Right lobe of liver (tissue), 6 donors: ENCODE results near the gene SYVN1. TPM values are rescaled to one million over a fixed set of nuclear protein-coding genes. Genes with fewer than 3 reads are reported as not detected.

Experiments
- ATAC-seq, 4 donors: fragments of 200-7000 bp; cut with Tn5 transposase; one replicate each; pipeline ENCODE4 v1.9.1; 2020; ENCODE audit warnings: mild to moderate bottlenecking in 4 of 4, moderate library complexity in 4 of 4
- DNase-seq, 3 donors: peaks; one replicate each; pipeline ENCODE4 v3.0.0-alpha.2; 2020
- H3K27ac ChIP-seq, 3 donors: fragments of 200-600 bp; one replicate each; pipeline ENCODE4 v1.8.0; 2022
- H3K27me3 ChIP-seq, 2 donors: fragments of 200-600 bp; one replicate each; pipeline ENCODE4 v1.8.0; 2022
- H3K36me3 ChIP-seq, 4 donors: fragments of 200-600 bp; sonication (generic) in 1 of 4; one replicate each; pipeline versions ENCODE4 v1.5.1 to v1.8.0; 2017 to 2022; ENCODE audit warnings: control low read depth in 1 of 4
- H3K4me1 ChIP-seq, 4 donors: fragments of 200-600 bp; sonication (generic) in 1 of 4; one replicate each; pipeline versions ENCODE4 v1.5.1 to v1.8.0; 2017 to 2022; ENCODE audit warnings: control low read depth in 1 of 4
- H3K4me3 ChIP-seq, 3 donors: fragments of 200-600 bp; one replicate each; pipeline ENCODE4 v1.8.0; 2022
- H3K9me3 ChIP-seq, 4 donors: fragments of 200-600 bp; sonication (generic) in 1 of 4; one replicate each; pipeline versions ENCODE4 v1.5.1 to v1.8.0; 2017 to 2022; ENCODE audit warnings: control low read depth in 1 of 4
- POLR2A ChIP-seq: fragments of 450-650 bp; IDR thresholded peaks from one replicate; pipeline ENCODE4 v1.6.1; 2017; ENCODE audit warnings: antibody characterized with exemption, mild to moderate bottlenecking
- WGBS: methylation state at CpG from one replicate; pipeline ENCODE4 v1.1.6; 2018; ENCODE audit warnings: low coverage, low lambda C conversion rate; ENCODE audit not compliant: insufficient coverage; ENCODE audit errors: missing lambda C conversion rate; 5-methylcytosine and 5-hydroxymethylcytosine counted together
- intact Hi-C, 2 donors: fragments of 100-400 bp; cut with DNase I; formaldehyde crosslinking; loops; one replicate each; pipeline versions ENCODE4 v1.11.2 to v1.14.1; 2022
- microRNA-seq, 2 donors: library from miRNA; unstranded; fragments of <30 nt; microRNA quantifications; one replicate each; pipeline ENCODE4, GENCODE V29; 2019 to 2020
- small RNA-seq, 2 experiments: library from RNA; depleted of rRNA; stranded (forward); fragments of <200 nt; gene quantifications; one replicate each; pipeline ENCODE3, GENCODE V24; 2016
- total RNA-seq, 6 experiments: library from RNA; depleted of rRNA in 2 of 6; stranded (reverse); fragments of >200 nt in 2 of 6; fragmentation: NEBNext Ultra II Directional in 3 of 6; extraction: Animal tissue kit (Norgen Biotek cat#: 25700) in 3 of 6; gene quantifications; one replicate each; pipeline versions ENCODE4 v1.1.0 to v1.2.4, GENCODE V29; 2016 to 2023
- TF ChIP-seq, protein P1 (sequence below), 4 donors: fragments of 200-600 bp in 3 of 4; fragments of 450-650 bp in 1 of 4; IDR thresholded peaks; one replicate each; pipeline versions ENCODE4 v1.5.1 to v1.8.0; 2016 to 2022; ENCODE audit warnings: antibody characterized with exemption in 4 of 4, mild to moderate bottlenecking in 2 of 4
- donor health status: DM: no; HTN: yes; CAD: no.
- donor health status: DM: no; HTN: no; CAD: no.
- donor health status: DM: no; HTN: no; CAD: no.
- donor health status: DM: no; HTN: yes; CAD: no.
- donor health status: DM: no; HTN: yes; CAD: no.

Gene SYVN1
- total RNA-seq, 6 experiments from 2014 or later = 73.0 to 120 (median 109) TPM

GRCh38 chr11:65078786-65079342 lies 55.5 kb downstream of the SYVN1 start:
- H3K9me3 ChIP-seq = no peaks in the 10 kb centered on the region
- TF ChIP-seq POLR2A = no peak
- TF ChIP-seq, protein P1, sequence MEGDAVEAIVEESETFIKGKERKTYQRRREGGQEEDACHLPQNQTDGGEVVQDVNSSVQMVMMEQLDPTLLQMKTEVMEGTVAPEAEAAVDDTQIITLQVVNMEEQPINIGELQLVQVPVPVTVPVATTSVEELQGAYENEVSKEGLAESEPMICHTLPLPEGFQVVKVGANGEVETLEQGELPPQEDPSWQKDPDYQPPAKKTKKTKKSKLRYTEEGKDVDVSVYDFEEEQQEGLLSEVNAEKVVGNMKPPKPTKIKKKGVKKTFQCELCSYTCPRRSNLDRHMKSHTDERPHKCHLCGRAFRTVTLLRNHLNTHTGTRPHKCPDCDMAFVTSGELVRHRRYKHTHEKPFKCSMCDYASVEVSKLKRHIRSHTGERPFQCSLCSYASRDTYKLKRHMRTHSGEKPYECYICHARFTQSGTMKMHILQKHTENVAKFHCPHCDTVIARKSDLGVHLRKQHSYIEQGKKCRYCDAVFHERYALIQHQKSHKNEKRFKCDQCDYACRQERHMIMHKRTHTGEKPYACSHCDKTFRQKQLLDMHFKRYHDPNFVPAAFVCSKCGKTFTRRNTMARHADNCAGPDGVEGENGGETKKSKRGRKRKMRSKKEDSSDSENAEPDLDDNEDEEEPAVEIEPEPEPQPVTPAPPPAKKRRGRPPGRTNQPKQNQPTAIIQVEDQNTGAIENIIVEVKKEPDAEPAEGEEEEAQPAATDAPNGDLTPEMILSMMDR (IDR thresholded peaks at IDR 0.05) = no peak
- 100% methylated on average over 2 of the region's 9 CpGs for WGBS
- H3K4me1 ChIP-seq = peaks cover 0 to 6% (median 0%) of the 10 kb centered on the region in 4 donors
- ATAC-seq (no peak), DNase-seq (no peak)
- H3K27ac ChIP-seq = no peak overlapping the region
- no peak overlapping the region for H3K4me3 ChIP-seq
- no peaks in the 10 kb centered on the region for H3K27me3 ChIP-seq
- H3K36me3 ChIP-seq = no peaks in the 10 kb centered on the region
- intact Hi-C loops = no loop called here

DNA sequence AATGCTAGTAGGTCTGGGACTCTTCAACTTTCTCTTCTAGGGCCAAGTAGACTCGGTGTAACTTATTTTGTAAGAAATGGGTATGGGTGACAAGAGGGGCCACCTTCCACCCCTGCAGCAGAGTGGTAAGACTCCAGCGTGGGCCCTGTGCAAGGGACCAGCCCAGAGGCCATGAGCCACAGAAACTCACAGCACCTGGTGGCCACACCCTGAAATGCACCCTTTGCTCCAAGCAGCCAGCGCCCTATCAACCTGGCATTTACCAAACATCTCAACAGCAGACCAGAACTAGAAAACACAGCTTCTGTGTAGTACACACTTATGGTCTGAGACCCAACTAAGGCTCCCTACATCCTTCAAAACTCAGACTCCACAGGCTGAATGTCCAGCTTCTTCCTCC lies 56.2 kb downstream of the SYVN1 start:
- DNase-seq (peak in 2 of 3 donors; percentile 58 to 70), ATAC-seq (peak; percentile 86 to 95 (median 92))
- Histone ChIP-seq H3K27ac (no peak overlapping the region), H3K36me3 (no peaks in the 10 kb centered on the region), H3K4me3 (no peak overlapping the region), H3K4me1 (no peaks in the 10 kb centered on the region), H3K27me3 (no peaks in the 10 kb centered on the region), H3K9me3 (no peaks in the 10 kb centered on the region)
- intact Hi-C loops = no loop called here
- TF ChIP-seq POLR2A = no peak
- TF ChIP-seq, protein P1 (IDR thresholded peaks at IDR 0.05) = peak; percentile 62 to 69 (median 66)
- no CpG with 5 or more reads among the region's 3 CpGs for WGBS

DNA sequence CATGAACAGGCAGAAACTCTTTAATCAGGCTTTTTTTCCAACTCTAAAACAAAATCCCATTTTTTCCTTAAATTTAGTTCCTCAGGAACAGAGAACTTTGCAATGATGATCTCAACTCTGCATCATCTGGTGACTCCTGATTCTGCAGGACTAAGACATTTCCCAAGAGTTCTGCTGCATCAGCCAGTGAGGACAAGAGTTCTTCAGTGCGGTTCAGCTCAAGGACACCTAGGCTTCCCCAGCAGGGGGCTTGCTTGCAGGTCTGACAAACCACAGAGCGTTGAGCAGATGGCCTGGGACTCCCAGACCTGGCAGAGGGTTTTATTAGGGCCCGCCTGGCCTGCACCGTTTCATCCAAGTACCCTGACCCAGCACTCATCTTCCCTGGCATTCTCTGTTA lies 56.9 kb downstream of the SYVN1 start:
- Histone ChIP-seq H3K9me3 (no peaks in the 10 kb centered on the region), H3K36me3 (no peaks in the 10 kb centered on the region), H3K27ac (no peak overlapping the region), H3K4me3 (no peak overlapping the region), H3K27me3 (no peaks in the 10 kb centered on the region), H3K4me1 (no peaks in the 10 kb centered on the region)
- intact Hi-C loops = no loop called here
- 40% methylated on average over 1 of the region's 4 CpGs for WGBS
- no peak for DNase-seq
- no peak for ATAC-seq
- TF ChIP-seq, protein P1 (IDR thresholded peaks at IDR 0.05) = no peak
- no peak for TF ChIP-seq POLR2A

Small RNA genes within 50 kb of the gene (microRNA-seq; reads per million reads assigned to microRNA genes)
- gene MIR6751 = 0 to 0.58 reads per million in 2 donors

Small RNA genes within 50 kb of the gene (small RNA-seq; reads per million reads assigned to genes)
- 0 reads per million in 2 experiments for gene HIGD1AP10
- 0 reads per million in 2 experiments for gene PDCL2P2
- 0.39 reads per million in 2 experiments for gene RNU2-23P

Other genes starting within 250 kb of the SYVN1 start
- 10 to 100 TPM; 26.4 to 42.9 (median 32.2) TPM for gene ATG2A, start 217.3 kb downstream of the SYVN1 start, total RNA-seq
- 10 to 100 TPM in 1 of 6 experiments, 1 to 10 TPM in 5; 6.8 to 12.6 (median 8.9) TPM for gene PPP2R5B, start 209.8 kb downstream of the SYVN1 start, total RNA-seq
- gene GPHA2, start 198.6 kb downstream of the SYVN1 start, total RNA-seq = under 1 TPM in 1 of 6 experiments, not detected in 5; 0.46 TPM
- under 1 TPM in 2 of 6 experiments, not detected in 4; 0.33 to 0.86 TPM for gene MAJIN, start 162.4 kb downstream of the SYVN1 start, total RNA-seq
- 1 to 10 TPM; 1.9 to 2.5 (median 2.3) TPM for gene BATF2, start 137.5 kb downstream of the SYVN1 start, total RNA-seq
- 10 to 100 TPM in 3 of 6 experiments, 1 to 10 TPM in 3; 7.3 to 26.2 (median 10.0) TPM for gene ARL2, start 120.4 kb downstream of the SYVN1 start, total RNA-seq
- gene SNX15, start 107.1 kb downstream of the SYVN1 start, total RNA-seq = 10 to 100 TPM in 1 of 6 experiments, 1 to 10 TPM in 5; 6.4 to 10.3 (median 8.7) TPM
- 10 to 100 TPM in 2 of 6 experiments, 1 to 10 TPM in 4; 4.2 to 13.8 (median 5.8) TPM for gene SAC3D1, start 93.3 kb downstream of the SYVN1 start, total RNA-seq
- gene NAALADL1, start 76.0 kb downstream of the SYVN1 start, total RNA-seq = 1 to 10 TPM in 5 of 6 experiments, under 1 TPM in 1; 0.83 to 3.5 (median 1.4) TPM
- 1 to 10 TPM in 3 of 6 experiments, under 1 TPM in 3; 0.31 to 2.3 (median 1.0) TPM for gene CDCA5, start 50.5 kb downstream of the SYVN1 start, total RNA-seq
- gene ZFPL1, start 50.3 kb downstream of the SYVN1 start, total RNA-seq = 10 to 100 TPM; 15.4 to 22.4 (median 18.0) TPM
- gene VPS51, start 38.3 kb downstream of the SYVN1 start, total RNA-seq = 100 to 1,000 TPM in 2 of 6 experiments, 10 to 100 TPM in 4; 41.5 to 170 (median 50.2) TPM
- 100 to 1,000 TPM in 1 of 6 experiments, 10 to 100 TPM in 5; 25.6 to 112 (median 37.8) TPM for gene TM7SF2, start 22.6 kb downstream of the SYVN1 start, total RNA-seq
- 10 to 100 TPM in 2 of 6 experiments, 1 to 10 TPM in 4; 4.9 to 15.7 (median 6.2) TPM for gene ZNHIT2, start 16.8 kb downstream of the SYVN1 start, total RNA-seq
- gene FAU, start 12.4 kb downstream of the SYVN1 start, total RNA-seq = 100 to 1,000 TPM; 287 to 472 (median 343) TPM
- gene MRPL49, start 12.2 kb downstream of the SYVN1 start, total RNA-seq = 10 to 100 TPM; 26.3 to 51.7 (median 28.4) TPM
- 1 to 10 TPM in 2 of 6 experiments, under 1 TPM in 2, not detected in 2; 0.49 to 1.8 (median 0.87) TPM for gene SPDYC, start 35.7 kb upstream of the SYVN1 start, total RNA-seq
- gene CAPN1, start 47.4 kb upstream of the SYVN1 start, total RNA-seq = 100 to 1,000 TPM in 1 of 6 experiments, 10 to 100 TPM in 5; 55.7 to 124 (median 83.1) TPM
- gene POLA2, start 127.4 kb upstream of the SYVN1 start, total RNA-seq = 1 to 10 TPM; 1.8 to 8.4 (median 3.5) TPM
- 1 to 10 TPM in 4 of 6 experiments, under 1 TPM in 2; 0.55 to 3.4 (median 2.3) TPM for gene CDC42EP2, start 180.3 kb upstream of the SYVN1 start, total RNA-seq
- gene DPF2, start 199.3 kb upstream of the SYVN1 start, total RNA-seq = 10 to 100 TPM; 11.1 to 21.7 (median 19.4) TPM
- under 1 TPM in 3 of 6 experiments, not detected in 3; 0.10 to 0.28 (median 0.20) TPM for gene TIGD3, start 220.2 kb upstream of the SYVN1 start, total RNA-seq
- 10 to 100 TPM in 4 of 6 experiments, 1 to 10 TPM in 2; 7.5 to 17.5 (median 12.1) TPM for gene SLC25A45, start 248.1 kb upstream of the SYVN1 start, total RNA-seq